Measurements from ENCODE around the gene LAMA3. TPM values are rescaled to one million over a fixed set of nuclear protein-coding genes. Genes with fewer than 3 reads are reported as not detected.

The LAMA3 gene
- total RNA-seq, 2 donors from 2014 or later: 0.07 TPM; not detected in 1

DNA sequence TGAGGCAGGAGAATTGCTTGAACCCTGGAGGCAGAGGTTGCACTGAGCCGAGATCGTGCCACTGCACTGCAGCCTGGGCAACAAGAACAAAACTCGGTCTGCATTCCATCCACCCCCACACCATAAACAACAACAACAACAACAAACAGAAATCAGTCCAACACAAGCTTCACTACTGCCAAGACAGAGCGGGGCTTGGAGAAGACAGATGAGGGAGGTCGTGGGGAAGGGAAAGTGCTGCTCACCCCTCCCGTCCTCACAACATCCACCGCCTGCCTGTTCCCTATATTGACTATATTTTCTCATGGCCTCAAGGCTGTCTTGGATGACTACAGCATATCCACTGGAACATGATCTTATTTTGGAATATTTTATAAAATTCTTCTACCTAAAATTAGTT, 187.7 kb downstream of the LAMA3 start:
- H3K9me3 ChIP-seq (ENCODE audit: control insufficient read depth, low read length, poor library complexity, severe bottlenecking): no peaks in the 10 kb centered on the region
- peaks cover 5% of the 10 kb centered on the region for H3K36me3 Mint-ChIP-seq (ENCODE audit: low read depth)
- H3K27me3 Mint-ChIP-seq: peaks cover 10% of the 10 kb centered on the region
- DNase-seq (no peak), ATAC-seq (no peak)
- H3K27ac Mint-ChIP-seq: no peak overlapping the region
- no peak overlapping the region for H3K4me3 Mint-ChIP-seq
- H3K4me1 Mint-ChIP-seq: peaks cover 18% of the 10 kb centered on the region

DNA sequence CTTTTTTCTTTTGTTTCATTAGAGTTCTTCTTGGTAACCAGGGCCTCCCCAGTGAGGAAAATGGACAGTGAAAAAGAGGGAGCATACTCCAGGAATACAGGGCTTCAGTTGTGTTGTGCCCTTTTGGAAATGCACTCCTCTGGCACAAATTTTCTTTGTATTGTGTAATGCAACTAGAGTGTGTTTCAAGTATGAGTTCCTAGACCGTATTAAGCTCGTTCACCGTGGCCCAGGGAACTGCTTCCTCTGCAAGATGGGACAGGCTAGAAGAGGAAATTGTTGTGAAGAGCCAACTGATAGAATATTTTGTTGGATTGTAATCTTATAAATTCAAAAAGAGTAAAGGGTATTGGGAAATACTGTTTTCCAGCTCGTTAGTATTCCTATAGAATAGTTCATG, 188.1 kb downstream of the LAMA3 start:
- Mint-ChIP-seq H3K27me3 (peaks cover 10% of the 10 kb centered on the region), H3K4me1 (peaks cover 14% of the 10 kb centered on the region), H3K27ac (peak overlapping the region; percentile 62), H3K4me3 (no peak overlapping the region), H3K36me3 (ENCODE audit: low read depth) (peaks cover 5% of the 10 kb centered on the region)
- DNase-seq: no peak
- no peak for ATAC-seq
- no peaks in the 10 kb centered on the region for H3K9me3 ChIP-seq (ENCODE audit: control insufficient read depth, low read length, poor library complexity, severe bottlenecking)

DNA sequence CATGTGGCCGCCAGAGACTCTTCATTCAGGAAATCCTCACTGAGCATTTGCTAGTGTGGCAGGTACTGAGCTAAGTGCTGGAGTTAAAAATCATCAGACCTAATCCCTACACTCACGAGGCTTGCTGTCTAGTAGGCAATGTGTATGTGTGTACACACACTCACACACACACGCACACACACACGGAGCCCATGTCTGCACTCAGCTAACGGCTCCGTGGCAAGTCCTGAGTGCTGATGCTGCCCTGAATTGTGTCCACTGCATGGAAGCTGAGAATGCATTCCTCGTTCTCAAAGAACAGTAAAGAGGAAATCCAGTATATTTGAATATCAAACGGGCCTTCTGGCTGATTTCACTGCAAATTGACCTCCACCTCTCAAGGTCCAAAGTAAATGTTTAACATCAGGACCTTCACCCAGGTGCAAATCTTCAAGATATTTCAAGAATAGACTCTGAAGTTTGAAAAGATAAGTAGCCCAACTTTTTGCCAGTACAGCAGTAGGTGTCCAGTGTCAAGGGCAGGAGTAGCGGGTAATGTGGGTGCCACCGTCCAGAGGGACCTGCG, 189.2 kb downstream of the LAMA3 start:
- Mint-ChIP-seq H3K4me3 (no peak overlapping the region), H3K36me3 (ENCODE audit: low read depth) (peaks cover 7% of the 10 kb centered on the region), H3K27me3 (peaks cover 10% of the 10 kb centered on the region), H3K27ac (peak overlapping the region; percentile 62), H3K4me1 (peaks cover 6% of the 10 kb centered on the region)
- DNase-seq (no peak), ATAC-seq (no peak)
- H3K9me3 ChIP-seq (ENCODE audit: control insufficient read depth, low read length, poor library complexity, severe bottlenecking): no peaks in the 10 kb centered on the region

DNA sequence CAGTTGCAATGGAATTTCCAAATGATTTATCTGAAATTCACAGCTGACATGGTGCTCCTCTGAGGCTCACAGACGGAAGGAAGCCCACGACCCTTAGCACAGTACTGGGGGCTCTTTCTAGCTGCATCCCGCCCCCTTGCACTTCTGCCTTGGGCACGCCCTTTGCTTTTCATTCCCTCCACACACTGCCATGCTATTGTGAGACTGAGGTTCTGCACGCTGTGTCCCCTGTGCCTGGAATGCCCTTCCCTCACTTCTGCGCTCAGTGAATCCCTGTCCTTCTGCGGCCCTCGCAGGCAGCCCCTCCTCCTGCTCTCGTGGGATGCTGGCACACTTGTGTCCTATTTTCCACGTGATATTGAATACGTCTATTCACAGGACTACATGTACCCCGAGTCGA, 189.9 kb downstream of the LAMA3 start:
- no peaks in the 10 kb centered on the region for H3K9me3 ChIP-seq (ENCODE audit: control insufficient read depth, low read length, poor library complexity, severe bottlenecking)
- ATAC-seq (no peak), DNase-seq (no peak)
- Mint-ChIP-seq H3K4me3 (no peak overlapping the region), H3K27ac (no peak overlapping the region), H3K27me3 (peaks cover 10% of the 10 kb centered on the region), H3K4me1 (peaks cover 6% of the 10 kb centered on the region), H3K36me3 (ENCODE audit: low read depth) (peaks cover 7% of the 10 kb centered on the region)

DNA sequence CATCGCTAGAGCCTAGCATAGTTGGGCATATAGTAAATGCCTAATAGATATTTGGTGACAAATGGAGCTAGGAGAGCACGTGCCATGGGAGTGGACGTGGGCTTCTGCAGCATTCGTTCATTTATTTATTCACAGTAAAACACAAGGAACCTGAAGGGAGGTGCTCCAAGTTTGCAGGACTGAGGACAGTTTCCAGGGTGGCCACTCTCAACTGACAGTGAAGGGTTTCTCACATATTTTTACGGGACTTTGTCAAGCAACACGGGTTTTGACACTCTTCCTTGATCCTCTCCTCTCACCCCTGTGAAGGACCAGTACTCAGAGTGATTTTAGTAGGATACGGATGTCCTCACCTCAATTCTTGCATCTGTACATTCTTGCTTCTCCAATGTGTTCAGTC, 190.3 kb downstream of the LAMA3 start:
- no peak overlapping the region for H3K27ac Mint-ChIP-seq
- DNase-seq: no peak
- peaks cover 10% of the 10 kb centered on the region for H3K27me3 Mint-ChIP-seq
- ATAC-seq: no peak
- no peaks in the 10 kb centered on the region for H3K9me3 ChIP-seq (ENCODE audit: control insufficient read depth, low read length, poor library complexity, severe bottlenecking)
- H3K4me3 Mint-ChIP-seq: no peak overlapping the region
- peaks cover 7% of the 10 kb centered on the region for H3K36me3 Mint-ChIP-seq (ENCODE audit: low read depth)
- peaks cover 6% of the 10 kb centered on the region for H3K4me1 Mint-ChIP-seq

DNA sequence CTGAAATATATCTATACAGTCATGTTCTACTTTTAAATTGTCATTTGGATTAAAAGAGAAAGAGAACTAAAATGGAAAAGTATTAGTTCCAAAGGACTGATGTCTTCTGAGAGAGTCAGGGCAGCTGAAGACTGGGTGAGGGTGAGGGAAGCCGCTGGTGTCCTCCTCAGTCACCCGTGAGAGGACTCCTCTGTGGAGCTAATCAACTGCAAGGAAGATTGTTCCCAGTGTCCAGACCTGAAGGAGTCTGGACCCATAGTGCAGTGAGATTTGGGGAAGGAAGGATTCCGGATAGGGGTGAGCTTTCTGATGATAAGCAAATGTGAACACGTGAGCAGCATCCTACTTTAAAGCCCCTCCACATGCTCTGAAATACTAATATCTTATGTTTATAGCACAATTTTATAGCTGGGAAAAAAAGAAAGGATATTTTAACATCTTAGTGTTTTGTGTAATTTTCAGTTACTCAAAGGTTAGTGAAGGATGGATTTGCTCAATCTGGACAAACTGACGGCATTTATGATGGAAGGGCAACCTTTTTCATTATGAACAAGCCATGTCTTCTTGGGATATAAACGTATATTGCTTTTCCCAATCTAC, 190.8 kb downstream of the LAMA3 start:
- ATAC-seq (no peak), DNase-seq (no peak)
- peaks cover 10% of the 10 kb centered on the region for H3K4me1 Mint-ChIP-seq
- peaks cover 10% of the 10 kb centered on the region for H3K27me3 Mint-ChIP-seq
- peaks cover 9% of the 10 kb centered on the region for H3K36me3 Mint-ChIP-seq (ENCODE audit: low read depth)
- H3K27ac Mint-ChIP-seq: no peak overlapping the region
- no peak overlapping the region for H3K4me3 Mint-ChIP-seq
- H3K9me3 ChIP-seq (ENCODE audit: control insufficient read depth, low read length, poor library complexity, severe bottlenecking): no peaks in the 10 kb centered on the region

DNA sequence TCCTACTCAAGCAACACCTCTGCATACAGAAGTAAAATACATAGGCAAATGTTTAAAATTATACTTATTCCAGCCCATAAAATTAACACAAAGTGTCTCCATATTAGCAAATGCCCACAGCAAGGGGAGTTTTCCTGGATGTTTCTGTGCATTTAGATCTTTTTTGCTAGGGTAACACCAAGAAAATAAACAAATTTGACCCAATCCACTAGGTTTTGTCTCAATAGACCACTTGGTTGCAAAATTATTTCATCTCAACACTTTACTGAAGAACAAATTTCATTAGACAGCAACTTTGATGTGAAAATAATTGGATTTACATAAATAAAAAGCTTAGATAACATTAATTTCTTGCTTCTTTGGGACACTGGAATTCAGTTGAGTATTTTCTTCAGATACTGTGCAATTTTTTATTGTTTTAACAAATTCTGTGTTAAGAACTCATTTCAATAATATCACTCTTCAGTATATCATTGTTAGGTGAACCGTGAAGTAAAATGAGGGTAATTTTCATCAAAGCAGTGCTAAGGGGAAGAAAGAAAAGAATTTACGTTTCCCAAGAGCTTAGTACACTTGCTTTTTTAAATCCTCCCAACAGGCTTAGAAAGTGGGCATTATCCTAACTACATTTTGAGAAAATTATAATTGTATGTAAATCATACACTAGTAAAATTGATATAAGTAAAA, 191.8 kb downstream of the LAMA3 start:
- no peaks in the 10 kb centered on the region for H3K9me3 ChIP-seq (ENCODE audit: control insufficient read depth, low read length, poor library complexity, severe bottlenecking)
- Mint-ChIP-seq H3K4me3 (no peak overlapping the region), H3K36me3 (ENCODE audit: low read depth) (peaks cover 10% of the 10 kb centered on the region), H3K4me1 (peaks cover 18% of the 10 kb centered on the region), H3K27me3 (peaks cover 10% of the 10 kb centered on the region), H3K27ac (no peak overlapping the region)
- no peak for DNase-seq
- ATAC-seq: no peak

DNA sequence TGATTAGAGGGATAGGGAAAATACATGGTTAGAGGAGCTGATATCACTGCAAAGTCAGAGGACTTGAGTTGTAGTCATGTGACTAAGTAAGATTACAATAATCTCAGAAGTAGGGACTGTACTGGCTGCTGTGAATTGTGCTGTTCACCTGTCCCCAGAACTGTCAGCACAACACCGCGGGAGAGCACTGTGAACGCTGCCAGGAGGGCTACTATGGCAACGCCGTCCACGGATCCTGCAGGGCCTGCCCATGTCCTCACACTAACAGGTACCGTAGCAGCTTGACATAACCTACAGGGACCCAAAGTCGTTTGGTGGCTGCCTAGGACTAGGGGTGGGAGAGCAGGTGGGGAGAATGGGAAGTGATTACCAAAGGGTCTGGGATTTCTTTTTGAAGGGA, 192.5 kb downstream of the LAMA3 start:
- Mint-ChIP-seq H3K4me3 (no peak overlapping the region), H3K4me1 (peaks cover 18% of the 10 kb centered on the region), H3K36me3 (ENCODE audit: low read depth) (peaks cover 10% of the 10 kb centered on the region), H3K27me3 (peaks cover 10% of the 10 kb centered on the region), H3K27ac (no peak overlapping the region)
- no peaks in the 10 kb centered on the region for H3K9me3 ChIP-seq (ENCODE audit: control insufficient read depth, low read length, poor library complexity, severe bottlenecking)
- DNase-seq (no peak), ATAC-seq (no peak)

DNA sequence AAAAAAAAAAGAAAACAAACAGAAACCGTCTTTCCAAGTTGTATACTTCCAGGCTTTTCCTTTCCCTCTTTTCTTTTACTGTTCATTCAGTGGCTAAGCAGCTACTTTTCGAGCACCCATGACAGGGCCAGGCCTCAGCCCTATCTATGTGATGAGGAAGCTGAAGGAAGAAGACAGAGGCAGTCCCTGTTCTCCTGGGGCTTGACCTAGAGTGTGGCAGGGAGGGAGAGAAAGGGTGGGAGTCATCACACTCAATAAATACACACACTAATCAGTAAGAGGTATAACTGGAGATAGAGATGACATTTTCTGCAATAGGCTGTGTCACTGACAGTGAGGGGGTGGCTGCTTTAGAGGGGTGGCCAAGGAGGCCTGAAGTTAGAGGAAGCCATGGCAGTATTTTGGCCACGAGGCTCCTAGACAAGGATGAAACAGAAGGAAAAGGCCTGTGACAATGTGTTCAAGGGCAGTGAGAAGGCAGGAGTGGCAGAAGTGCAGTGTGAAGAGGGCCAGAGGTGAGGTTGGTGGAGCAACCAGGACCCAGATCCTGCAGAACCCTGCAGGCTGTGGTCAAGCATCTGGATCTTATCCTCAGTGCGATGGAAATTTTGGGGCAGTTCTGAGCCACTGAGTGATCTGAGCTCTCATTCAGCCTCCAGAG, 193.5 kb downstream of the LAMA3 start:
- no peak overlapping the region for H3K27ac Mint-ChIP-seq
- peaks cover 10% of the 10 kb centered on the region for H3K36me3 Mint-ChIP-seq (ENCODE audit: low read depth)
- H3K4me1 Mint-ChIP-seq: peaks cover 22% of the 10 kb centered on the region
- no peak for DNase-seq
- H3K4me3 Mint-ChIP-seq: no peak overlapping the region
- ATAC-seq: no peak
- no peaks in the 10 kb centered on the region for H3K9me3 ChIP-seq (ENCODE audit: control insufficient read depth, low read length, poor library complexity, severe bottlenecking)
- H3K27me3 Mint-ChIP-seq: peaks cover 10% of the 10 kb centered on the region

DNA sequence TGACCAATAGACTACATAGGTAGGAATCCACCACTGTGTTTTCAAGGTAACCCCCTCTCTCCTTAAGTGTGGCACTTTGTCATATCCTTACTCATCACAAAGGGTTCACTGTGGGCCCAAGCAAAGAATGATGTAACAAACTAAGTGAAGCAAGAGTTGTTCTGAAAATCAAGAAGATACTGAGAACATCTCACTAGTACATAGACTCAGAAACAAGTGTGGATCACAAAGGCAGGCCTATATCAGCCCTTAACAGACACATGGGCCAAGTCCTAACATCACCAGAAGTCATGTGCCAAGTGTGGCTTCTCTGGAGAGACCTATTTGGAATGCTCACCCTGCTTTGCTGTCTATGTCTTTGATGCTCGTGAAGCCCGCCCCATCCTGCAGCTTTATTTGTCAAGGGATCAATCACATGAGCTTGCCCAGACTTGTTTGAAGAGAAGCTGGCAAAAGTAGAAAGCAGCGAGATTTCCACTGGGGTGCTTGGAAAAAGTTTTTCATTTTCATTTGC, 194.1 kb downstream of the LAMA3 start:
- H3K9me3 ChIP-seq (ENCODE audit: control insufficient read depth, low read length, poor library complexity, severe bottlenecking): no peaks in the 10 kb centered on the region
- Mint-ChIP-seq H3K27ac (no peak overlapping the region), H3K36me3 (ENCODE audit: low read depth) (peaks cover 10% of the 10 kb centered on the region), H3K27me3 (peaks cover 10% of the 10 kb centered on the region), H3K4me3 (no peak overlapping the region), H3K4me1 (peaks cover 22% of the 10 kb centered on the region)
- DNase-seq (no peak), ATAC-seq (no peak)

DNA sequence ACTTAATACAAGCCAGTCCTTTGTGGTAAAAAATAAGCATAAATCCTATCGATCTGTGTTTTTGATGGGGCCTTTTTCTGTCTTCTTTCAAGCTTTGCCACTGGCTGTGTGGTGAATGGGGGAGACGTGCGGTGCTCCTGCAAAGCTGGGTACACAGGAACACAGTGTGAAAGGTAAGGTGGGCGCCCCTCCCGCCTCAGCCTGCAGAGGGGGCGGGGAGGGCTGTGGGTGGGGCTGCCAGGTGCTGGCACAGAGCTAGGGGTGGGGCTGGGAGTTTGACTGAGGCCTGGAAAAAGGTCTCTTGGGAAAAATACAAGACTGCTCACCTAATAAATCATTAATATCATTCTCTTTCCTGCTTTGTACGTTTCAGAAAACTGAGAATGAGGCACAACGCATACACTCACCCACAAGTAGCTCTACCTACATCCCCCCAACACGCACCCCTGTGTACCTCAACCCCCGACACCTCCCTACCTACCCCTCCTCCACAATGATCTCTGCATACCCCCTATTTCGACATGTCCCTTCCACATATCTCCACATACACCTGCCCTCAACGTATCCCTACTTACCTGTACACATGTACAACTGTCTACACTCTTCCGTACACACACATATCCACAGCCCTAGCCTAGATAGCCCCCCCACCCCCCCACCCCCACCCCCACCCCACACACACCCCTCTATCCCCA, 195.6 kb downstream of the LAMA3 start:
- ATAC-seq (no peak), DNase-seq (no peak)
- peaks cover 4% of the 10 kb centered on the region for H3K36me3 Mint-ChIP-seq (ENCODE audit: low read depth)

DNA sequence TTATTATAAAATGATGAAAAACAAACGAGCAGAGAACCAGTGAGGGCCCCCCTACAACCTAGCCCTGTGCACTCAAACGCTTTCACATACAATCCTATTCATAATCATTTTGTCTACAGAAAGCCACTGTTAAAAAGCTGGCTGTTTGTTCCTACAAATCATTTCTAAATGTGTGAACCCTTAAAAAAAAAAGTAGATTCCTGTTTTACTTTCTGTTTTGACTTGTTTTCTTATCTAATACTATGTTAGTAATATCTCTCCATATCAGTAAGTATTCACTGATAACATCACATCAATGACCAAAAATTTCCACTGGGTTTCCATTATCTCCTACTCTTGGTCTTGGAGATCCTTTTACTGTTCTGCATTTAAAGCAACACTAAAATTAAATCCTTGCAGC, 196.5 kb downstream of the LAMA3 start:
- ATAC-seq (no peak), DNase-seq (no peak)
- H3K27me3 Mint-ChIP-seq: no peaks in the 10 kb centered on the region
- peaks cover 4% of the 10 kb centered on the region for H3K36me3 Mint-ChIP-seq (ENCODE audit: low read depth)
- H3K27ac Mint-ChIP-seq: peak overlapping the region; percentile 42
- no peaks in the 10 kb centered on the region for H3K9me3 ChIP-seq (ENCODE audit: control insufficient read depth, low read length, poor library complexity, severe bottlenecking)
- H3K4me3 Mint-ChIP-seq: no peak overlapping the region
- H3K4me1 Mint-ChIP-seq: peaks cover 22% of the 10 kb centered on the region

More for the DNA sequence above, 195.6 kb downstream of the LAMA3 start:
- Mint-ChIP-seq H3K4me1 (peaks cover 22% of the 10 kb centered on the region), H3K4me3 (no peak overlapping the region), H3K27ac (peak overlapping the region; percentile 42), H3K27me3 (peaks cover 2% of the 10 kb centered on the region)
- no peaks in the 10 kb centered on the region for H3K9me3 ChIP-seq (ENCODE audit: control insufficient read depth, low read length, poor library complexity, severe bottlenecking)

DNA sequence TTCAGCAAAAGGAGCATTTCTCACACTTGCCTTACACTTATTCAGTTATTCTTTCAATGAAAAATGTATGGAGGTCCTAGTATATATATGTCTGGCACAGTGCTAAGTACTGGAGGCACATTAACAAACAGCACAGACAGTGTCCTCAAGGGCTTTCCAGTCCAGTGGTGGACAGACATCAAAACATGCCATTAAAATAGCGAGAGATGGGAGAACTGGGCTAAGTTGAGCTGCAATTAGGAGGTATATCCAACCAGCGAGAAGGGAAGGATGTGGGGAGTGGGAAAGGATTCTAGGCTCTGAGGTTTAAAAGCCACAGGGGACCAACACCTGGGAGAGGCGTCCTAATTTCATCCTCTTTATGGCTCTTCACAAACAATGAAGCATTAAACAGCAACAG, 197.8 kb downstream of the LAMA3 start:
- Mint-ChIP-seq H3K27me3 (no peaks in the 10 kb centered on the region), H3K4me3 (peak overlapping the region; percentile 31), H3K27ac (peak overlapping the region; percentile 42), H3K36me3 (ENCODE audit: low read depth) (peaks cover 4% of the 10 kb centered on the region), H3K4me1 (peaks cover 22% of the 10 kb centered on the region)
- DNase-seq: no peak
- H3K9me3 ChIP-seq (ENCODE audit: control insufficient read depth, low read length, poor library complexity, severe bottlenecking): no peaks in the 10 kb centered on the region
- ATAC-seq: no peak

All from T-helper 17 cell (primary cell).